ENCODE data around the gene SPDYE1.
"Not testable (repeated sequence)": the region's sequence is repeated elsewhere in the genome, so short reads cannot be mapped to it uniquely, and the experiment has no call there.

- peak; percentile 79 for TF ChIP-seq FOXK1 (CRISPR knock-in tag; IDR thresholded peaks at IDR 0.05)
- not testable (repeated sequence) for TF ChIP-seq KAT7 (CRISPR knock-in tag; IDR thresholded peaks at IDR 0.05; ENCODE audit: borderline replicate concordance); CTCF (IDR thresholded peaks at IDR 0.05); MAX (CRISPR knock-in tag; IDR thresholded peaks at IDR 0.05)
Observed at GRCh38 chr7:44038961-44039558, 41.4 kb downstream of the SPDYE1 start.
